ENCODE data around the gene ERO1A.

- TF ChIP-seq CTCF (IDR thresholded peaks at IDR 0.05; ENCODE audit: poor library complexity) (no peak), EZH2phosphoT487 (IDR thresholded peaks at IDR 0.05; ENCODE audit: low read depth, severe bottlenecking, unreplicated experiment) (no peak), EZH2 (IDR thresholded peaks at IDR 0.05; ENCODE audit: borderline replicate concordance) (no peak)
These were observed 38.5 kb downstream of the ERO1A start for GRCh38 chr14:52656905-52657304.

Data from hepatocyte (in vitro differentiated cells).